GM19240 (cell line): ENCODE data around the gene ZER1.
"Not testable (repeated sequence)": the region's sequence is repeated elsewhere in the genome, so short reads cannot be mapped to it uniquely, and the experiment has no call there.

Experiments
- DNase-seq: peaks from one replicate; pipeline ENCODE4 v3.0.0; 2011; ENCODE audit warnings: low spot score; ENCODE audit not compliant: insufficient read length

Gene ZER1

GRCh38 chr9:128694344-128694743, 77.4 kb downstream of the ZER1 start:
- DNase-seq: no peak

GRCh38 chr9:128693738-128694137, 78.0 kb downstream of the ZER1 start:
- not testable (repeated sequence) for DNase-seq

- no peak for DNase-seq
Observed at GRCh38 chr9:128690684-128691034, 81.1 kb downstream of the ZER1 start.

GRCh38 chr9:128689820-128690683, 81.7 kb downstream of the ZER1 start:
- DNase-seq: no peak

GRCh38 chr9:128689293-128689774, 82.4 kb downstream of the ZER1 start:
- DNase-seq: no peak

GRCh38 chr9:128688501-128689292, 83.0 kb downstream of the ZER1 start, which contains the start of gene SET:
Gene SET (plus strand): TSS chr9:128689222. CDS start chr9:128689583, 361 bp downstream.
- peak; percentile 96 for DNase-seq

- DNase-seq: no peak
Observed at GRCh38 chr9:128687453-128687852, 84.3 kb downstream of the ZER1 start.

- no peak for DNase-seq
Observed at GRCh38 chr9:128685636-128686489, 85.9 kb downstream of the ZER1 start.

- peak; percentile 73 for DNase-seq
Observed at GRCh38 chr9:128684325-128685199, 87.2 kb downstream of the ZER1 start.

GRCh38 chr9:128684065-128684324, 87.7 kb downstream of the ZER1 start:
- no peak for DNase-seq

- no peak for DNase-seq
Observed at GRCh38 chr9:128683340-128684064, 88.2 kb downstream of the ZER1 start.
